ENCODE results near the gene ZNF346. TPM values are rescaled to one million over a fixed set of nuclear protein-coding genes. Genes with fewer than 3 reads are reported as not detected.

Gene ZNF346
- total and polyA plus RNA-seq, 2 of the 13 experiments (the other 11 are each of a cell fraction or from before 2014, with no cell fraction given): 8.6 to 19.4 TPM

- DNase-seq (ENCODE audit: low spot score) (no peak), ATAC-seq (no peak), FAIRE-seq (no peak)
- Histone ChIP-seq H3K27ac (ENCODE audit: extremely low read length, insufficient read depth, low read length) (no peak overlapping the region), H3K9ac (ENCODE audit: insufficient read depth, low read depth, low read length) (no peak overlapping the region), H3K79me2 (ENCODE audit: insufficient read depth, low read length) (no peaks in the 10 kb centered on the region), H3K9me3 (ENCODE audit: low read length) (no peaks in the 10 kb centered on the region), H3K4me1 (ENCODE audit: insufficient read depth, low read length) (peaks cover 62% of the 10 kb centered on the region), H3K4me2 (ENCODE audit: low read depth, low read length) (no peak overlapping the region), H3K27me3 (ENCODE audit: control insufficient read depth in 1 of 2, insufficient read depth in 2 of 2, low read length in 2 of 2) (no peaks in the 10 kb centered on the region), H3K36me3 (replicated peaks in 1 of 2; ENCODE audit: control insufficient read depth in 1 of 2, insufficient read depth in 2 of 2, low read length in 2 of 2) (no peaks in the 10 kb centered on the region), H2AFZ (ENCODE audit: low read length) (no peak overlapping the region), H4K20me1 (ENCODE audit: insufficient read depth, low read length) (no peaks in the 10 kb centered on the region), H3K4me3 (replicated peaks in 1 of 3; ENCODE audit: insufficient read depth in 1 of 3, low read depth in 2 of 3, low read length in 3 of 3) (no peak overlapping the region)
- POLR2A ChIA-PET: interaction anchor here (0.9 to 13.2 kb wide), 3 partner anchors 25 to 107 kb away, joined by 3 to 293 read pairs (median 13); partner anchors contain the start of gene FGFR4
- in situ Hi-C loops (cut with HindIII; ENCODE audit: extremely low pct_ligation_motif_present, low pct_unique_long_range_greater_than_20kb) (loop anchor here (5.0 to 25.0 kb wide), 3 partner anchors 40 to 350 kb away; partner anchors contain the start of genes DBN1, PRELID1 and RAB24), intact Hi-C loops (cut with micrococcal nuclease; ENCODE audit: unreplicated experiment) (loop anchor here (1.0 kb wide), 1 partner anchor 40 kb away; no protein-coding TSS in a partner anchor)
- whole genome bisulfite sequencing (ENCODE audit: low lambda C conversion rate): 22% methylated on average over 5 of the region's 5 CpGs
- TF ChIP-seq NFKB2 (CRISPR knock-in tag; IDR thresholded peaks at IDR 0.05; ENCODE audit: borderline replicate concordance) (0 out of 2 replicates have a peak, but pooled peaks have one; percentile 28), CEBPG (CRISPR knock-in tag; IDR thresholded peaks at IDR 0.05) (no peak)
- no TSS peak for BruUV-seq (replicated peaks)
- CTCF ChIA-PET (ENCODE audit: low intra/inter-chr PET ratio, low total read pairs): interaction anchor here (1.5 to 4.6 kb wide), 2 partner anchors 26 to 41 kb away, joined by 10 to 54 read pairs; partner anchors contain the start of gene FGFR4
These were observed 90.2 kb downstream of the ZNF346 start for GRCh38 chr5:177112589-177113220.

DNA sequence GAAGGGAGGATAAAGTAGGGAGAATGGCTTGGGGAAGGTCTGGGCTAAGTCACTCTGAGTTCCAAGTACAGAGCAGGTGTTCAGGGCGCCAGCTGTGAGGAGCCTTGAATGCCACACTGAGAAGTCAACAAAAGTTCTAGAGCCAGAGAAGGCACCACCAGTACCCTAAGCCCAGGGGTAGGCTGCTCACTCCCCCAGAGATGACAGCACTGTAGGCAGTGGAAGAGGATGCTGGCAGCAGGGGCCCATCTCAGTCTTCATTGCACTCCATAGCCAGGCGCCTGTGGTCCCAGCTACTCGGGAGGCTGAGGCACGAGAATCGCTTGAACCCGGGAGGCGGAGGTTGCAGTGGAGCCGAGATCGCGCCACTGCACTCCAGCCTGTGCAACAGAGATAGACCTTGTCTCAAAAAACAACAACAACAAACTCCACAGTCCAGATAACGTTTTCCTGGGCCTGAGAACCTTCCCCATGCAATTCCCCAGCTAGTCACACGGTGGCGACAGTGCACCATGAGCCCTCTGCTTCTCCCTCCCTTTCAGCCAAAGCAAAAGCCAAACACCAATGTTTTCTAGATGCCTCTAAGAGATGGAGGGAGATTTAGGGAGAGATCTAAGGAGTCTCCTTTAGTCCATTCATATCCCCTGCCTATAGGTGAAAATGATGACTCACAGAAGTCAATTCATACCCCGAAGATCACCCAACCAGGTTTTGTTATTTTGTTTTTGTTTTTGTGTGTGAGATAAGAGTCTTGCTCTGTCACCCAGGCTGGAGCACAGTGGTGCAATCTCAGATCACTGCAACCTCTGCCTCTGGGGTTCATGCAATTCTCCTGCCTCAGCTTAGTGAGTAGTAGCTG is 91.3 kb downstream of the ZNF346 start:
- Histone ChIP-seq H3K79me2 (ENCODE audit: insufficient read depth, low read length) (no peaks in the 10 kb centered on the region), H4K20me1 (ENCODE audit: insufficient read depth, low read length) (no peaks in the 10 kb centered on the region), H3K9me3 (ENCODE audit: low read length) (no peaks in the 10 kb centered on the region), H3K4me2 (ENCODE audit: low read depth, low read length) (peak overlapping the region; percentile 68), H3K36me3 (replicated peaks in 1 of 2; ENCODE audit: control insufficient read depth in 1 of 2, insufficient read depth in 2 of 2, low read length in 2 of 2) (no peaks in the 10 kb centered on the region), H3K27ac (ENCODE audit: extremely low read length, insufficient read depth, low read length) (no peak overlapping the region), H2AFZ (ENCODE audit: low read length) (no peak overlapping the region), H3K4me1 (ENCODE audit: insufficient read depth, low read length) (peaks cover 57% of the 10 kb centered on the region), H3K4me3 (replicated peaks in 1 of 3; ENCODE audit: insufficient read depth in 1 of 3, low read depth in 2 of 3, low read length in 3 of 3) (peak overlapping the region in 1 of 3 experiments; percentile 58; a peak in 1 of 6 replicates), H3K27me3 (ENCODE audit: control insufficient read depth in 1 of 2, insufficient read depth in 2 of 2, low read length in 2 of 2) (no peaks in the 10 kb centered on the region), H3K9ac (ENCODE audit: insufficient read depth, low read depth, low read length) (no peak overlapping the region)
- DNase-seq (ENCODE audit: low spot score): peak; percentile 62
- FAIRE-seq: peak; percentile 87
- WGBS (ENCODE audit: low lambda C conversion rate): 17% methylated on average over 6 of the region's 14 CpGs
- in situ Hi-C loops (cut with HindIII; ENCODE audit: extremely low pct_ligation_motif_present, low pct_unique_long_range_greater_than_20kb): loop anchor here (5.0 to 25.0 kb wide), 3 partner anchors 41 to 349 kb away; partner anchors contain the start of genes DBN1, PRELID1 and RAB24
- intact Hi-C loops (cut with micrococcal nuclease; ENCODE audit: unreplicated experiment): loop anchor here (2.0 kb wide), 1 partner anchor 189 kb away; the partner anchor contains the start of genes PRELID1 and RAB24
- BruUV-seq (replicated peaks): no TSS peak
- ChIA-PET POLR2A (interaction anchor here (0.7 to 13.2 kb wide), 7 partner anchors 19 to 341 kb away, joined by 3 to 293 read pairs (median 4); partner anchors contain the start of genes FGFR4, PRELID1 and RAB24), CTCF (ENCODE audit: low intra/inter-chr PET ratio, low total read pairs) (interaction anchor here (0.6 to 4.6 kb wide), 5 partner anchors 26 to 387 kb away, joined by 3 to 54 read pairs (median 5); no protein-coding TSS in a partner anchor)
- peak; percentile 52 for ATAC-seq
- TF ChIP-seq ZNF430 (CRISPR knock-in tag; IDR thresholded peaks at IDR 0.05) (no peak), RFX3 (CRISPR knock-in tag; IDR thresholded peaks at IDR 0.05) (no peak), UBTF (CRISPR knock-in tag; IDR thresholded peaks at IDR 0.05) (0 out of 2 replicates have a peak, but pooled peaks have one; percentile 8), POGK (CRISPR knock-in tag; conservative IDR thresholded peaks at IDR 0.05) (no peak), MAZ (IDR thresholded peaks at IDR 0.05; ENCODE audit: borderline replicate concordance, low read depth, low read length) (no peak), MAZ (CRISPR knock-in tag; IDR thresholded peaks at IDR 0.05; ENCODE audit: low read depth) (no peak), SOX13 (IDR thresholded peaks at IDR 0.05) (no peak), SOX13 (CRISPR knock-in tag; conservative IDR thresholded peaks at IDR 0.05 in 1 of 2, IDR thresholded peaks at IDR 0.05 in 1 of 2) (0 out of 4 replicates have a peak, but pooled peaks of 1 of the 2 experiments have one; percentile 5)
